Neural cell (in vitro differentiated cells): ENCODE measurements around the gene CD300LF. TPM values are rescaled to one million over a fixed set of nuclear protein-coding genes. Genes with fewer than 3 reads are reported as not detected.

Experiments
- H2AFZ ChIP-seq: fragments of 200-600, 300-800 bp; sonication (generic), shearing (Covaris generic); 2 replicates; pipeline ENCODE4 v1.6.0; 2014; ENCODE audit warnings: low read depth, mild to moderate bottlenecking, antibody characterized with exemption, low read length, moderate library complexity
- H3F3A ChIP-seq: fragments of 200-600 bp; shearing (Covaris generic); 2 replicates; pipeline ENCODE4 v1.6.1; 2016; ENCODE audit warnings: mild to moderate bottlenecking, moderate library complexity, mixed read lengths, antibody characterized with exemption, low read length; ENCODE audit not compliant: insufficient read depth, poor library complexity, severe bottlenecking
- H3K27ac ChIP-seq: fragments of 200-600, 300-800 bp; sonication (generic), shearing (Covaris generic); 2 replicates; pipeline ENCODE4 v1.5.1; 2014; ENCODE audit warnings: mild to moderate bottlenecking, low read length, moderate library complexity
- H3K27me3 ChIP-seq: fragments of 300-800, 200-600 bp; sonication (generic), shearing (Covaris generic); 2 replicates; pipeline ENCODE4 v1.6.0; 2014; ENCODE audit warnings: mild to moderate bottlenecking, low read depth, low read length, moderate library complexity; ENCODE audit not compliant: insufficient read depth
- H3K36me3 ChIP-seq: fragments of 300-800, 200-600 bp; sonication (generic), shearing (Covaris generic); 2 replicates; pipeline ENCODE4 v1.5.1; 2014; ENCODE audit warnings: mild to moderate bottlenecking, antibody characterized with exemption, low read length, moderate library complexity; ENCODE audit not compliant: insufficient read depth
- H3K4me2 ChIP-seq: fragments of 300-800, 200-600 bp; sonication (generic), shearing (Covaris generic); 2 replicates; pipeline ENCODE4 v1.6.0; 2014; ENCODE audit warnings: mild to moderate bottlenecking, low read length
- H3K4me3 ChIP-seq: fragments of 300-800, 200-600 bp; sonication (generic), shearing (Covaris generic); 2 replicates; pipeline ENCODE4 v1.5.1; 2014; ENCODE audit warnings: mild to moderate bottlenecking, low read length, moderate library complexity
- H3K79me2 ChIP-seq: fragments of 200-600 bp; shearing (Covaris generic); replicated peaks from 2 replicates; pipeline ENCODE4 v1.6.0; 2014; ENCODE audit warnings: mild to moderate bottlenecking, low read length, moderate library complexity; ENCODE audit not compliant: insufficient read depth
- H3K9ac ChIP-seq: fragments of 300-800, 200-600 bp; sonication (generic), shearing (Covaris generic); 2 replicates; pipeline ENCODE4 v1.6.1; 2016; ENCODE audit warnings: mild to moderate bottlenecking, low read length, mixed read lengths
- H3K9me2 ChIP-seq: fragments of 200-600 bp; shearing (Covaris generic); 2 replicates; pipeline ENCODE4 v1.6.1; 2016; ENCODE audit warnings: mild to moderate bottlenecking, low read length, mixed read lengths; ENCODE audit not compliant: insufficient read depth
- H3K9me3 ChIP-seq: fragments of 200-600, 300-800 bp; sonication (generic), shearing (Covaris generic); 2 replicates; pipeline ENCODE4 v1.6.1; 2016; ENCODE audit warnings: mild to moderate bottlenecking, mixed run types, low read length, moderate library complexity, mixed read lengths
- H4K20me1 ChIP-seq: fragments of 200-600 bp; shearing (Covaris generic); 2 replicates; pipeline ENCODE4 v1.6.1; 2016; ENCODE audit warnings: mild to moderate bottlenecking, mixed run types; ENCODE audit not compliant: insufficient read depth
- CTCF ChIP-seq: fragments of 450-650 bp; IDR thresholded peaks from 2 replicates; pipeline ENCODE4 v1.5.1; 2014; ENCODE audit warnings: antibody characterized with exemption, mild to moderate bottlenecking, moderate library complexity; ENCODE audit not compliant: poor library complexity, severe bottlenecking
- EP300 ChIP-seq: fragments of 450-650 bp; conservative IDR thresholded peaks from 2 replicates; pipeline ENCODE4 v1.6.1; 2014; ENCODE audit warnings: antibody characterized with exemption, mild to moderate bottlenecking, moderate library complexity; ENCODE audit not compliant: poor library complexity, severe bottlenecking
- EZH2 ChIP-seq: fragments of 200-600, 300-800 bp; shearing (Covaris generic), sonication (generic); IDR thresholded peaks from 2 replicates; pipeline ENCODE4 v1.6.1; 2014; ENCODE audit warnings: antibody characterized with exemption, low read length, borderline replicate concordance, mild to moderate bottlenecking; ENCODE audit not compliant: insufficient read depth, poor library complexity, severe bottlenecking
- MXI1 ChIP-seq: fragments of 450-650 bp; conservative IDR thresholded peaks from 2 replicates; pipeline ENCODE4 v1.6.1; 2014; ENCODE audit warnings: antibody characterized with exemption, mild to moderate bottlenecking; ENCODE audit not compliant: poor library complexity, severe bottlenecking
- POLR2AphosphoS5 ChIP-seq: IDR thresholded peaks from 2 replicates; pipeline ENCODE4 v1.6.1; 2012
- RAD21 ChIP-seq: fragments of 450-650 bp; conservative IDR thresholded peaks from 2 replicates; pipeline ENCODE4 v1.6.1; 2014; ENCODE audit warnings: antibody characterized with exemption, mild to moderate bottlenecking, moderate library complexity
- REST ChIP-seq: IDR thresholded peaks from 2 replicates; pipeline ENCODE4 v1.6.1; 2012; ENCODE audit warnings: borderline replicate concordance
- SMC3 ChIP-seq: fragments of 450-650 bp; conservative IDR thresholded peaks from 2 replicates; pipeline ENCODE4 v1.6.1; 2014; ENCODE audit warnings: antibody characterized with exemption, mild to moderate bottlenecking, moderate library complexity; ENCODE audit not compliant: poor library complexity
- TAF1 ChIP-seq: IDR thresholded peaks from 2 replicates; pipeline ENCODE4 v1.6.1; 2012; ENCODE audit warnings: low read depth
- polyA plus RNA-seq: library from polyadenylated mRNA; depleted of rRNA; stranded (reverse); fragments of >200 nt; gene quantifications from 2 replicates; pipeline ENCODE4 v1.2.3, GENCODE V29; 2014

The CD300LF gene
- polyA plus RNA-seq, 1 donor from 2014 or later = not detected

DNA sequence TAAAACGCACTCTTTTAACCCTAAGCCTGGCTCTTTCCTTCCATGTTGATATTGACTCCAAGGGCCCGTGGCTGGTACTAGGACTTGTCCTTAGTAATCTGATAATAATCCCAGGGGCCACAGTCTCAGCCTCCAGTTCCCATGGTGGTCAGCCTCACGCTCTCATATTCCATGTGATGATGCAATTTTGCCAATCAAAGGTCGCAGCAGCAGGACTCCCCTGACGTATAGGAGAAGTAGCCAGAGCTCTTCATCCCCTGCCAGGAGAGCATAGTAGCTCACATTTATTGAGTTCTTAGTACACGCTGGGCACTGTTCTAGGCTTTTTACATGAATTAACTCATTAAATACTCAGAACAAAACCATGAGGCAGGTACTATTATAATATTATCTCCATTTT is 42.4 kb downstream of the CD300LF start:
- TF ChIP-seq SMC3 = no peak
- no peak for TF ChIP-seq POLR2AphosphoS5
- TF ChIP-seq CTCF = no peak
- no peak for TF ChIP-seq RAD21
- no peak for TF ChIP-seq TAF1
- TF ChIP-seq MXI1 = no peak
- no peak for TF ChIP-seq EP300
- H3K9me3 ChIP-seq = no peaks in the 10 kb centered on the region
- H3F3A ChIP-seq = no peaks in the 10 kb centered on the region
- no peak overlapping the region for H3K9ac ChIP-seq
- no peak overlapping the region for H3K27ac ChIP-seq
- no peaks in the 10 kb centered on the region for H3K36me3 ChIP-seq
- no peak overlapping the region for H3K4me2 ChIP-seq
- no peak overlapping the region for H2AFZ ChIP-seq
- no peak overlapping the region for H3K4me3 ChIP-seq
- no peaks in the 10 kb centered on the region for H3K79me2 ChIP-seq
- no peaks in the 10 kb centered on the region for H3K9me2 ChIP-seq
- no peaks in the 10 kb centered on the region for H4K20me1 ChIP-seq
- H3K27me3 ChIP-seq = peaks cover 65% of the 10 kb centered on the region

- H3F3A ChIP-seq = no peaks in the 10 kb centered on the region
- H2AFZ ChIP-seq = no peak overlapping the region
- H3K4me2 ChIP-seq = no peak overlapping the region
- H3K9me2 ChIP-seq = no peaks in the 10 kb centered on the region
- H3K4me3 ChIP-seq = no peak overlapping the region
- H3K9ac ChIP-seq = no peak overlapping the region
- TF ChIP-seq SMC3 (no peak), MXI1 (no peak), EP300 (no peak), RAD21 (no peak), TAF1 (no peak), EZH2 (no peak), REST (no peak), CTCF (no peak), POLR2AphosphoS5 (no peak)
- peaks cover 13% of the 10 kb centered on the region for H3K27me3 ChIP-seq
- no peaks in the 10 kb centered on the region for H3K79me2 ChIP-seq
- no peaks in the 10 kb centered on the region for H3K9me3 ChIP-seq
- no peak overlapping the region for H3K27ac ChIP-seq
- H4K20me1 ChIP-seq = no peaks in the 10 kb centered on the region
- H3K36me3 ChIP-seq = no peaks in the 10 kb centered on the region
Observed at GRCh38 chr17:74663561-74663960, 49.2 kb downstream of the CD300LF start.
